Hematopoietic multipotent progenitor cell treated with erythropoietin and hydrocortisone succinate and interleukin-3 and kit ligand, for 17 days (in vitro differentiated cells): ENCODE data around the gene PGLYRP3.

Source experiments
- DNase-seq: peaks from one replicate; pipeline ENCODE4 v3.0.0-alpha.2; 2015; ENCODE audit warnings: low spot score

Gene PGLYRP3

DNA sequence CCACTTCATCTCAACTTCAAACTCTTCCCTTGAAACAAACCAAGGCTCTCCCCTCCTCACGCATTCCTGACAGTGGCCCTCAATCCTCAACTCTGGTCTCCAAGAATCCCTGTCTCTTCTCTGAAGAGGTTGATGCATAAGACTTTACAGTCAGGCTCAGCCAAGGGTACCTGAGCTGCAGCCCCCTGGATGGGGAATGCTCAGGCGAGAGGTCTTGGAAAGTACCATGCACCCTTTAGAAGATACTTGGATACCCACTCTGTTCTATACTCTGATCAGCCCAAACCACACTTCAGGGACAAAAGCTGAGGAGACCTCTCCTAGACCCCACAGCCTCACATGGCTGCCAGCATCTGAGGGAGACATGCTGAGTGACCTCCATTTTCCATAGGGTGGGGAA, 536 bp upstream of the PGLYRP3 start:
- DNase-seq, result no peak

GRCh38 chr1:153310526-153310925, 2.2 kb downstream of the PGLYRP3 start:
- no peak for DNase-seq

DNA sequence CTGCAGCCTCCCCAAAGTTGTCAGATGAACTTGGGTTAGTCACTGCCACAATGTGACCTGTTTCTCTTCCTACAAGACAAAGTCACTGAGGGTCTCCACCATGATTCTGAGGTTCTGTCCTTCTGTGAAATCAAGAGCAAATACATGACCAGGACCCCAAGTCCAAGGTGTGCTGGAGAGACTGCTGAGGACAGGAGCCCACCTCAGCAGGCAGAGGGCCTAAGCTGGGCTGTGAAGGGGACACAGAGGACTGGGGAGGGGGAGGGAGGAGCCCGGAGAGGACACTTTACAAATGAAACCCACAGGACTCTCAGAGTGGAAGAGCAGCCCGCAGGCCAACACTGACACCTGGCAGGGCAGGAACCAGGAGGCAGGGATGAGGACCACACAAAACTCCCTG, 3.3 kb downstream of the PGLYRP3 start:
- no peak for DNase-seq

GRCh38 chr1:153308540-153308939, 4.2 kb downstream of the PGLYRP3 start:
- DNase-seq, result no peak

- no peak for DNase-seq
Observed at GRCh38 chr1:153307221-153307600, 5.5 kb downstream of the PGLYRP3 start.

- no peak for DNase-seq
Observed at GRCh38 chr1:153306303-153307220, 6.2 kb downstream of the PGLYRP3 start.

DNA sequence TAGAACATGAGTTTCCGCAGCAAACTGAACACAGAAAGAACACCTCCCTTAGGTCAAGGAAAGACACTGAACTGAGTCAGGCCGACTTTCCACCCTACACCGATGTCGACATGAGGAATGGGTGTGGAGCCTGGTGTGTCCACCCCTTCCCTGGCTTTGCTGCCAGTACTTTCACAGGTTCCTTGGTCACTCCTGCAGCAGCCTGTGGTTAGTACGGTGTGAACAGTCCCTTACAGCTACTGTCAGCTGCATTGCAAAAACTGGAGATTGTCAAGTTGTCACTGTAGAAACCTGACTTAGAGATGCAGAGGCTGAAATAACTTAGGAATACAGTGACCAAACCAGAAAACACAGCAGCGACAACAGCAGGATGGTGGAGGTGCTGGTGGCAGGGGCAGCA, 7.1 kb downstream of the PGLYRP3 start:
- no peak for DNase-seq

DNA sequence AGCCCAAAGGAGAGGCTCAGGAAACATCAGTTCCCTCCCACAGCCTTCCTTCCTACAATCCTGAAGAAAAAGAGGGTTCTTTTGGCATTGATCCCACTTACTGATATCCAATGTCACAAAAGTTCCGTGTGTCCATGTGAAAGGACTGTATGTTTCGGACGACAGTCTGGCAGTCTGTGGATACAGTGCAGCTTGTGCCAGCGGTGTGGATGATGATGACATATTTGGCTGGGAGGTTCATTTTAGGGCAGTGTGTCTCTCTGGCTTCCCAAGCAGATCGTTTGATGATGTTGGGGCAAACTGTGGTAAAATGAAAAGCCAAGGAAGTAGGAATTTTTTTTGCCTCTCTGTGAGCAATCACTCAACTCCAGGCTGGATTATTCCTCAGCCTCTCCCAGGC, 10.4 kb downstream of the PGLYRP3 start:
- DNase-seq, result no peak

DNA sequence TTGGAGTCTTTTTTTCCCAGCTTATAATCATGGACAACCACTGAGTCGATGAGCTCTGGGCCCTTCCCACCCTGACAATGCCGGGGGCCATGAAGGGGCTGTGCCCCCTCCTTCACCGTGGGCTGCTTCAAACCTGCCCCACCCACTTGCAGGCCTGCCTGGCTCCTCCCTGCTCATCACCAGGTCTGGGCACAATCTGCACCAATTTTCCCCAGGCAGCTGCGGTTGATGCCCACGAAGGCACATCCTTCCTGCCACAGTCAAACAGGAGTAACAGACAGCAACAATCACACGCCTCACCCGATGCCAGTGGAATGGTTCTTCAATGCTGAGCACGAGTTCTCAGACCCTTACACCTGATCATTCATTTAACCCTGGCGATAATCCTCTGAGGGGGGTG, 18.9 kb downstream of the PGLYRP3 start:
- DNase-seq, result no peak

DNA sequence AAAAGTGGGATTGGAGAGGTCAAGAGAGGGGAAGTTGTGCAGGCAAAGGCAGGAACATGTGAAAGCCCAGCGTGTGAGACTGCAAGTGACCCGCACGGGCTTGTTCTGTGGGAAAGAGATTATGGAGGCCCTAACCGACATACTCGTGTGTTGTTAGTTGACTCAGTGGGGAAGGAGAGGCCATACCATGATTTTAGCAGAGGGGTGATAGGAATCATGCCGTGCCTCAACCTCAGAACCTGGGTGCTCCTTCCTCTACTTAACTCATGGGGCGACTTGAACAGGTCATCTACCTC, 19.3 kb downstream of the PGLYRP3 start:
- no peak for DNase-seq

DNA sequence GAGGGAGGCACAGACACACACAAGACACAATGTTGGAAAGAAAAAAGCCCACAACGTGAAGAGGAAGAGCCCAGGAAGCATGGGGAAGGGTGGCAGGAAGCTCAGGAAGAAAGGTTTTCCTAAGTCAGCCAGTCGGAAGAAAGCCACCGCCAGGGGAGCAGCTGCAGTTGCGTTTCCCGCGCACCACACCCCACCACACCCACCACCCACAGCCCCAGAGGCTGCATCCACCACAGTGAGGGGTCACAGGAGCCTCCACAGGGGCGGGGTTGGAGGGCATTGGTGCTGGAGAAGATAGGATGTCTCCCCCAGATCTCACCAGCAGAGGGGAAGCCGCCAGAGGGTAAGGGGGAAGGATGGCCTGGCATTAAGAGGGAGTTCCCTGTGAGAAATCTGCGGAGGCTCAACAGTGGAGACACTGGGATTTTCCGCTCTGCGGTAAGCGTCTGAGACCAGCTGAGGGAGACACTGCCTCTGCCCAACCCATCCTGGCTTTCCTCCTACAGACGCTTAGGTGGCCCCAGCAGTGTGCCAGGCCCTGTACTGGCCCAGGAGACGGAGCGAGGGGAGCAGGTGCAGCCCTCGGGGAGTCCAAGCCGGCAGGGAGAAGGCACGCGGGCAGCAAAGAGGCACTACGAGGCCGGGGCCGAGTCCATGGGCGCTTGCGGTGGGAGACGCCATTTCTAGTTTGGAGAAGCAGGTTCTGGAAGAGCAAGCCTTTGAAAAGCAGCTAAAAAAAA, 19.8 kb downstream of the PGLYRP3 start:
- no peak for DNase-seq

DNA sequence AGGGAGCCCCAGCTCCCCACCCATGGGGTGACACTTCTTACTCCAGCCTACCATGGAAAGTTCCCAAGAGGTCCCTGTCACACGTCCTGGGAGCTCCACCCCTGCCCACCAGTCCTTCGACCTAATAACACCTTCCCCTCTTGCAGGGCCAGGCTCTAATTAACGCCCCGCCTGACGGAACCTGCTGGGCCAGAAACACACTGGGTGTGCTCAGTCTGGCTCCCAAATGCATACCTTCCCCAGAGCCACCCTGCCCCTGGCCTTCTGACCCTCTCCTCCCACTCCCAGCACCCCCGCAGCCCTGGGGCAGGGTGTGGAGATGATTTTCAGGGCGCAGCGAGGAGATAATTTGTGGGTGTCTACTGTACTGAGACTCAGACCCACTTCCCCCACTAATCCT, 20.6 kb downstream of the PGLYRP3 start:
- no peak for DNase-seq

- no peak for DNase-seq
Observed at GRCh38 chr1:153291514-153291913, 21.2 kb downstream of the PGLYRP3 start.

GRCh38 chr1:153288634-153289275, 24.0 kb downstream of the PGLYRP3 start:
- peak; percentile 54 for DNase-seq

DNA sequence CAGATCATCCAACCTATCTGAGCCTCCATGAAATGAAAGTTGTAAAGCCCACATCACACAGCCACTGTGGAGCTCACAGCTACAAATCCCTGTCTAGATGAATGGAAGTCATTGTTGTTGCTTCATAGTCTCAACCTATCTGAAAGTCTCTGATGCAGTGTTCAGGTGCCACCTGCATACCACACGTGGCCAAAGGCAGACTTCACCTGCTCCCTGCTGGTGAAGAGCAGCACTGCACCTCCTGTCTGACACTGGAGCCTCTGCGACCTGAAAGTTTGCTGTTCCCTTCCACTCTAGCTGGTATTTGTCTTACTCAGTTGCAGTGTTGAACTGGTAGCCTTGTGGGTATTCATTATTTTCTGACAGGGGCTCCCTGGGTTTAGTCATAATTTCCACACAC, 34.9 kb downstream of the PGLYRP3 start:
- no peak for DNase-seq

- DNase-seq, result no peak
Observed at GRCh38 chr1:153272186-153272585, 40.6 kb downstream of the PGLYRP3 start.

DNA sequence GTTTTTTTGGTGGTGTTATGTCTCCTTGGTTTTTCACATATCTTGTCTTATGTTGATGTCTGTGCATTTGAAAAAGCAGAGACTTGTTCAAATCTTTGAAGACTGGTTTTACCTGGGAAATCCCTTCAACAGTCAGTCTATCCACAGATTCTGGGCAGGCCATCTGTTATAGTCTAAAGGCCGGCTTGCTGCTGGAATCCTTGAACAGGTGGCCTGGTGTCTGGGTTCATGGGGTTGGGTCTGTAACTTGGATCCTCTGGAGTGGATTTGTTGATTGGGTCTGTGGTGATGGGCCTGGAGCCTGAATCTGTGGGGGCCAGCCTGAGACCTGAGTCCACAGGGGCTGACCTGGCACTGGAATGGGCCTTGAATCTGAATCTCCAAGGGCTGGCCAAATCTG, 41.0 kb downstream of the PGLYRP3 start:
- DNase-seq, result no peak

- DNase-seq, result no peak
Observed at GRCh38 chr1:153265457-153265856, 47.3 kb downstream of the PGLYRP3 start.

- DNase-seq, result no peak
Observed at GRCh38 chr1:153262462-153263157, 50.1 kb downstream of the PGLYRP3 start.

- DNase-seq, result no peak
Observed at GRCh38 chr1:153262070-153262366, 50.7 kb downstream of the PGLYRP3 start.

DNA sequence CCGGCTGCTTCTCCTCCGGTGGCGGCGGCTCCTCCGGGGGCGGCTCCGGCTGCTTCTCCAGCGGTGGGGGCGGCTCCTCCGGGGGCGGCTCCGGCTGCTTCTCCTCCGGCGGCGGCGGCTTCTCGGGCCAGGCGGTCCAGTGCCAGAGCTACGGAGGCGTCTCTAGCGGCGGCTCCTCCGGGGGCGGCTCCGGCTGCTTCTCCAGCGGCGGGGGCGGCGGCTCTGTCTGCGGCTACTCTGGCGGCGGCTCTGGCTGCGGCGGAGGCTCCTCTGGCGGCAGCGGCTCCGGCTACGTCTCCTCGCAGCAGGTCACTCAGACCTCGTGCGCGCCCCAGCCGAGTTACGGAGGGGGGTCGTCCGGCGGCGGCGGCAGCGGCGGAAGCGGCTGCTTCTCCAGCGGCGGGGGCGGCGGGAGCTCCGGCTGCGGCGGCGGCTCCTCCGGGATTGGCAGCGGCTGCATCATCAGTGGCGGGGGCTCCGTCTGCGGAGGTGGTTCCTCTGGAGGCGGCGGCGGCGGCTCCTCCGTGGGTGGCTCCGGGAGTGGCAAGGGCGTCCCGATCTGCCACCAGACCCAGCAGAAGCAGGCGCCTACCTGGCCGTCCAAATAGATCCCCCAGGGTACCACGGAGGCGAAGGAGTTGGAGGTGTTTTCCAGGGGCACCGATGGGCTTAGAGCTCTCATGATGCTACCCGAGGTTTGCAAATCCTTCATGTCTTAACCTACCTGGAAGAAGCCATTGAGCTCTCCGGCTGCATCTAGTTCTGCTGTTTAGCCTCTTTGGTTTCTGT, 51.3 kb downstream of the PGLYRP3 start:
- DNase-seq, result no peak
